Mesodermal cell (in vitro differentiated cells): ENCODE data around the gene SLC2A4RG.
A peak's percentile ranks its signal among the peaks of the same experiment; 100 is the strongest.

Source experiments
- H3K27ac ChIP-seq: 2 replicates; pipeline ENCODE4 v1.7.0; 2013; ENCODE audit warnings: mild to moderate bottlenecking, low read depth, low read length, moderate library complexity; ENCODE audit not compliant: severe bottlenecking
- H3K36me3 ChIP-seq: 2 replicates; pipeline ENCODE4 v1.7.1; 2013; ENCODE audit warnings: mild to moderate bottlenecking, low read length, moderate library complexity; ENCODE audit not compliant: control insufficient read depth, insufficient read depth
- H3K4me1 ChIP-seq: one replicate; pipeline ENCODE4 v1.7.1; 2013; ENCODE audit warnings: mild to moderate bottlenecking, low read length; ENCODE audit not compliant: insufficient read depth, control insufficient read depth, poor library complexity, severe bottlenecking
- H3K4me3 ChIP-seq: 2 replicates; pipeline ENCODE4 v1.7.0; 2013; ENCODE audit warnings: low read length, control low read depth, mild to moderate bottlenecking; ENCODE audit not compliant: insufficient read depth, poor library complexity, severe bottlenecking; ENCODE audit errors: extremely low read depth
- H3K9me3 ChIP-seq: 2 replicates; pipeline ENCODE4 v1.7.1; 2013; ENCODE audit warnings: mild to moderate bottlenecking, low read length, moderate library complexity; ENCODE audit not compliant: control insufficient read depth
- WGBS, 2 experiments: methylation state at CpG; one replicate each; pipeline ENCODE4 v1.1.5; 2013; ENCODE audit warnings: missing lambda C conversion rate in 2 of 2; ENCODE audit not compliant: insufficient coverage in 2 of 2; 5-methylcytosine and 5-hydroxymethylcytosine counted together

SLC2A4RG gene

DNA sequence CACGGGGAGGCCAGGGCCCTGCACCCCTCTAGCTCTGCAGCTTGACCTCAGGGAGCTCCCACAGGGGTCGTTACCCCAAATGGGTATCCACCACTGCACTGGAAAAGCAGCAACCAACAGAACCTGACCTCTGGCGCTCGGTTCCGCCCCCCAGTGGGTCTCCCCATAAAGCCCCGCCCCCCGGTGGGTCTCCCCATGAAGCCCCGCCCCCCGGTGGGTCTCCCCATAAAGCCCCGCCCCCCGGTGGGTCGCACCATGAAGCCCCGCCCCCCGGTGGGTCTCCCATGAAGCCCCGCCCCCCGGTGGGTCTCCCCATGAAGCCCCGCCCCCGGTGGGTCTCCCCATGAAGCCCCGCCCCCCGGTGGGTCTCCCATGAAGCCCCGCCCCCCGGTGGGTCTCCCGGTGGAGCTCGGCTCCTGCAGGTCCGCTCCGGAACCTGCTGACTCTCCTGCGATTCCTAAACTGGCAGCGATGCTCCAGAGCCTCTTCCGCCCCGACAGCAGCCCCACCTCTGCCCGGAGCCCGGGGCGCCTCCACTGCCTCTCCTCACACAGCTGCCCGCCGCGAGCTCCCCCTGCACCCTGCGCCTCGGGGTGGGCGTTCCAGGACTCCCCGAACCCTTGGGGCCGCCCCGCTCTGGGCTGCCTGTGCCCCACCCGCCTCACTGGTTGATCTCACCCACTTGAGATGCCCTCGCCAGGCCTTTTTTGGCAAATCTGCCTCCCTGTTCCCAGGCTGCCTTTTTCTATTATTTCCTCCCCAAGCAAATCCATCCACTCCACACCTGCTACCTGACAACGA, 12.1 kb downstream of the SLC2A4RG start:
- Histone ChIP-seq H3K9me3 (no peaks in the 10 kb centered on the region), H3K36me3 (peaks cover 30% of the 10 kb centered on the region), H3K27ac (peak overlapping the region; percentile 41), H3K4me3 (no peak overlapping the region), H3K4me1 (peaks cover 5% of the 10 kb centered on the region)
- 94 to 95% methylated on average over 19 to 24 of the region's 45 CpGs for WGBS, 2 experiments

GRCh38 chr20:63752411-63753101, 13.0 kb downstream of the SLC2A4RG start:
- Histone ChIP-seq H3K36me3 (peaks cover 33% of the 10 kb centered on the region), H3K9me3 (no peaks in the 10 kb centered on the region), H3K4me1 (peaks cover 5% of the 10 kb centered on the region), H3K27ac (no peak overlapping the region), H3K4me3 (no peak overlapping the region)
- WGBS, 2 experiments, result 91 to 93% methylated on average over 43 to 50 of the region's 50 CpGs

GRCh38 chr20:63753381-63753780, 13.8 kb downstream of the SLC2A4RG start:
- no peak overlapping the region for H3K4me3 ChIP-seq
- peaks cover 5% of the 10 kb centered on the region for H3K4me1 ChIP-seq
- no peak overlapping the region for H3K27ac ChIP-seq
- no peaks in the 10 kb centered on the region for H3K9me3 ChIP-seq
- whole genome bisulfite sequencing, 2 experiments, result 96 to 97% methylated on average over 11 to 13 of the region's 13 CpGs
- H3K36me3 ChIP-seq, result peaks cover 33% of the 10 kb centered on the region

DNA sequence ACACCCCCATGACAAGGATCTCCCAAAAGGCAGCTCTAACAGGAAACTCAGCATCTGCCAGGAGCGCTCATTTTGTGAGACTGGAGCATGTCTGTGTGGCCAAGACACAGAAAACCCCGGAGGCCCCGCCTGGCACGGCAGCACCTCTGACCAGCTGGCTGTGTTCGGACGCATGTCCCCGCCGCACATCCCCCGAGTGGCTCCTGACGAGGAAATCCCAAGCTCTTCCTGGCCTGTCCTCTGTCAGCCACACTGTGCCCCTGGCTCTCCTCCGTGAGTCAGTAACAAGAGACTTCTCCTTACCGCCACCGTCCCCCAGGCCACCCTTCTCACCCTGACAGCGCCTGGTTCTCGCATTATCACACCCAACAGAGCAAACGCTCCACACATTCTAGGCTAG, 14.4 kb downstream of the SLC2A4RG start:
- H3K36me3 ChIP-seq, result peaks cover 33% of the 10 kb centered on the region
- 86% methylated on average over 12 of the region's 16 CpGs for WGBS, 2 experiments
- peaks cover 5% of the 10 kb centered on the region for H3K4me1 ChIP-seq
- no peak overlapping the region for H3K4me3 ChIP-seq
- H3K27ac ChIP-seq, result no peak overlapping the region
- no peaks in the 10 kb centered on the region for H3K9me3 ChIP-seq

DNA sequence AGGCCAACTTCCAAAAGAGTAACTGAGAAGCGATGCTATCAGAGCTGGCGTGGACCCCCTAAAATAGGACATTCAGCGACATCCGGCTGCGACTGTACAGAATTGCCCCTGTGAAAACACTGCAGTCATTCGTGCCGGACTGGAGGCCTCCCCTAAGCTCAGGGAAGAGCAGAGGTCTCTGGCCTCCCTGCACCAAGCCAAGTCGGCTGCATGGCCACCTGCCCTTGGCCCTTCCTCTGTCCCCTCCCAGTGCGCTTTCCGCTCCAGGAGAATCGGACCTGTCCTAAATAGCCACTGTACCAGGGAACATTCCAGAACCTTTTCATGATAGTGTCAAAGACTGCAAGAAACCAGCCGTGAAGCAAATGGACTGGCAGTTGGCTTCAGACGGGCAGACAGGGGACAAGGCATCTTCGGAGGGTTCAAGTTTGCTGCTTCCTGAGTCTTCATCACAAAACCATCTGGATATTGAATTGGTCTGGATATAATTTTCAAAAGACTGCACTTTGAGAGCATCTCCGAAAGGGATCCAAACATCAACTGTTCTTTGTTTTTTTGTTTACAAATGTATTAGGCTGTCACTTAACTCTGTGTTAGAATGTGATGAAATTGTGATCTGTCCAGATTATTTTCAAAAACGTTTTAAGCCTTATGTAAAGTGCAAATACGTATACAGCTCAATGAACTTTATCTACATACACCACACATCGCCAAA, 16.5 kb downstream of the SLC2A4RG start:
- Histone ChIP-seq H3K27ac (no peak overlapping the region), H3K4me3 (no peak overlapping the region), H3K9me3 (no peaks in the 10 kb centered on the region), H3K36me3 (peaks cover 35% of the 10 kb centered on the region), H3K4me1 (peaks cover 3% of the 10 kb centered on the region)
- 92% methylated on average over 16 to 17 of the region's 18 CpGs for WGBS, 2 experiments

- WGBS, 2 experiments, result 63 to 95% methylated on average over 3 of the region's 8 CpGs
These were observed 17.0 kb downstream of the SLC2A4RG start for GRCh38 chr20:63756648-63756991.

DNA sequence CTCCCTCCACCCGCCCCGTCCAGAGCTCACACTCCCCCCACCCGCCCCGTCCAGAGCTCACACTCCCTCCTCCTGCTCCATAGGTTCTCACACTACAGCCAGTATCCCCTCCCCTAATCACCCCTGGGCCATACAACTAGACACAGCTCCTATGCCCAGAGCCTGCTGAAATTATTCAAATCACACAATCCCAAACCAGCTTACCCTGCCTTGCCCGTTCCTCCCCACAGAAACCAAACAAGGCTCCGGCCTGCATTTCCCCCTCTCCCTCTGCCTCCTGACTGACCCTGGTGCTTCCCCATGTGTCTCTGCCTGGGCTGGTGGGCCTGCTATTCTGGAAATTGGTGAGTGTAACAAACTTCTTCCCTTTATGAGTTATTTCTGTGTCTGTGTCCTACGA, 18.6 kb downstream of the SLC2A4RG start:
- WGBS, 2 experiments, result 88 to 100% methylated on average over 3 to 4 of the region's 7 CpGs
- Histone ChIP-seq H3K4me3 (no peak overlapping the region), H3K27ac (no peak overlapping the region), H3K9me3 (no peaks in the 10 kb centered on the region), H3K4me1 (no peaks in the 10 kb centered on the region), H3K36me3 (peaks cover 35% of the 10 kb centered on the region)

More at GRCh38 chr20:63756648-63756991, 17.0 kb downstream of the SLC2A4RG start:
- Histone ChIP-seq H3K36me3 (peaks cover 35% of the 10 kb centered on the region), H3K27ac (no peak overlapping the region), H3K4me3 (no peak overlapping the region), H3K4me1 (no peaks in the 10 kb centered on the region), H3K9me3 (no peaks in the 10 kb centered on the region)

GRCh38 chr20:63759377-63759901, 19.9 kb downstream of the SLC2A4RG start:
- WGBS, 2 experiments, result 33 to 67% methylated on average over 1 of the region's 7 CpGs
- Histone ChIP-seq H3K9me3 (no peaks in the 10 kb centered on the region), H3K4me1 (no peaks in the 10 kb centered on the region), H3K4me3 (no peak overlapping the region), H3K36me3 (peaks cover 43% of the 10 kb centered on the region), H3K27ac (no peak overlapping the region)

DNA sequence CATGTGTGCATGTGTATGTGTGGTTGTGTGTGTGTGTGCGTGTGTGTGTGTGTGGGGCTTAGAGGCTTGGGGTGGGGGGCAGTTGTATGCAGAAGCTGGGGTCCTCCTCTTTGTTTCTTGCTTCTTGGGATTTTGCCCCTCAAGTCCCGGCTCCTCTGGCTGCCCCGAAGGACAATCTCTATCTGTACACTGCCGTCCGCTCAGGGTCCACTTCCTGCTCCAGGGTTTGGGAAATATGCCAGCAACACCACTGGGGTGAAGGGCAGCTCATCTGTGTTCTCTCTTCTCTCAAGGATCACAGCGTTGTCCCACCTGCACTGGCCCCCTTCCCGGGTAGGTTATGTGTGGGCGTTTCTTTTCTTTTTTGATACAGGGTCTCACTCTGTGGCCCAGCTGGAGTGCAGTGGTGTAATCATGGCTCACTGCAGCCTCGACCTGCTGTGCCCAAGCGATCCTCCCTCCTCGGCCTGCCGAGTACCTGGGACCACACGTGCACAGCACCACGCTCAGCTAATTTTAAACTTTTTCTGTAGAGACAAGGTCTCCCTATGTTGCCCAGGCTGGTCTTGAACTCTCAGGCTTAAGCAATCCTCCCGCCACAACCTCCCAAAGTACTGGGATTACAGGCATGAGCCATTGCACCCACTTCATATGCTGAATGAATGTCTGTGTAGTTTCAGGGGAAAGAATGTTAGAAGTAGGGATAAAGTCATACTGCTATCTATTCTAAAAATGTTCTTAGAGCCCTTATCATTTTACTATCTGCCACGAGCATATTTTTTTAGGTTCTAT, 25.7 kb downstream of the SLC2A4RG start:
- Histone ChIP-seq H3K27ac (no peak overlapping the region), H3K4me3 (no peak overlapping the region), H3K4me1 (no peaks in the 10 kb centered on the region), H3K9me3 (no peaks in the 10 kb centered on the region), H3K36me3 (peaks cover 67% of the 10 kb centered on the region)
- WGBS, 2 experiments, result 95 to 96% methylated on average over 7 to 13 of the region's 16 CpGs

DNA sequence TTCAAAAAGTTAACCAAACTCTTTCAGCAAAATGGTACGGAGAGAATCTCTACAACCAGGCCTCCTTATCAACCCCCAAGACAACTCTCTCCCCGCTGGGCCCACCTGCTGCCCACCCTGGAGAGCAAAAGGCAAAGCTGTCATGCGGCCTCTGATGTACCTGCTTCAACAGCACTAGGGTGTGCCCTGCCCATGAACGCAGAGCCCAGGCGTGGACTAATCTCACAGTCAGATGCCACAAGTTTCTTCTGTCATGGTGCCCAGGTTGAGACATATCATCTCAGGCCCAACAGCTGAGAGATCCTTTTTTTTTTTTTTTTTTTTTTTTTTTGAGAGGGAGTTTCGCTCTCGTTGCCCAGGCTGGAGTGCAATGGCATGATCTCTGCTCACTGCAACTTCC, 26.3 kb downstream of the SLC2A4RG start:
- no peak overlapping the region for H3K4me3 ChIP-seq
- no peaks in the 10 kb centered on the region for H3K4me1 ChIP-seq
- H3K36me3 ChIP-seq, result peaks cover 72% of the 10 kb centered on the region
- H3K27ac ChIP-seq, result no peak overlapping the region
- no peaks in the 10 kb centered on the region for H3K9me3 ChIP-seq
- WGBS, 2 experiments, result 83 to 95% methylated on average over 1 to 5 of the region's 7 CpGs
